Neural progenitor cell (in vitro differentiated cells): ENCODE results near the gene AKAP6.

Source experiments
- EZH2 ChIP-seq: fragments of 200-600 bp; sonication (generic); IDR thresholded peaks from 2 replicates; pipeline ENCODE4 v1.6.1; 2017; ENCODE audit warnings: antibody characterized with exemption, mild to moderate bottlenecking, moderate library complexity
- EZH2phosphoT487 ChIP-seq: fragments of 200-600 bp; sonication (generic); IDR thresholded peaks from 2 replicates; pipeline ENCODE4 v1.6.1; 2017; ENCODE audit warnings: antibody characterized with exemption
- TF ChIP-seq, protein P1 (sequence below): fragments of 200-600 bp; sonication (generic); IDR thresholded peaks from 2 replicates; pipeline ENCODE4 v1.5.1; 2017; ENCODE audit warnings: antibody characterized with exemption, mild to moderate bottlenecking

DNA sequence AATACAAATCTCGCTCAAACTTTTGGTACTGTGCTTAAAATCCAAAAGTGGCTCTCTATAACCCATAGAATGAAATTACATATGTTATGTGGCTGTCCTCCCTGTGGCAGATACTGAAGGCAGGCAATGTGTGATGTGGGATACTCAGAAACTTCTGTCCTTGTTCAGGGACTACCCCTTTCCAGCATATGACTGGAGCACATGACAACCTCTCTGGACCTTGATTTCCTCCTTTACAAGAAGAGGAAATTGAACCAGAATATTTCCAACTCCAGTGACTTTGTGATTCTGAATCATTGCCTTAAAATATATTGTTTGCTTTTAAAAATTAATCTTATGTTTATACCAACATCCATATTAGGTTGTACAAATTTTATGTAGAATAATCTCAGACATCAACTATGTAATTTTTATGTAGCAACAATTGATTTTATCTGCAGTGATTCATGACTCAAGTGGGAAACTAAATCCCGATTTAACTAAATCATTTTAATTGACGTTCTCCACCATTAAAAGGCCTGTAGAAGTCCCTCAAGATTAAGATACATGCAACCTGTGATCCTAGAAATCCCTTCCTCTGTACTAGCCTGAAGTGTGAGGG is 162.4 kb downstream of the AKAP6 start:
- TF ChIP-seq, protein P1, sequence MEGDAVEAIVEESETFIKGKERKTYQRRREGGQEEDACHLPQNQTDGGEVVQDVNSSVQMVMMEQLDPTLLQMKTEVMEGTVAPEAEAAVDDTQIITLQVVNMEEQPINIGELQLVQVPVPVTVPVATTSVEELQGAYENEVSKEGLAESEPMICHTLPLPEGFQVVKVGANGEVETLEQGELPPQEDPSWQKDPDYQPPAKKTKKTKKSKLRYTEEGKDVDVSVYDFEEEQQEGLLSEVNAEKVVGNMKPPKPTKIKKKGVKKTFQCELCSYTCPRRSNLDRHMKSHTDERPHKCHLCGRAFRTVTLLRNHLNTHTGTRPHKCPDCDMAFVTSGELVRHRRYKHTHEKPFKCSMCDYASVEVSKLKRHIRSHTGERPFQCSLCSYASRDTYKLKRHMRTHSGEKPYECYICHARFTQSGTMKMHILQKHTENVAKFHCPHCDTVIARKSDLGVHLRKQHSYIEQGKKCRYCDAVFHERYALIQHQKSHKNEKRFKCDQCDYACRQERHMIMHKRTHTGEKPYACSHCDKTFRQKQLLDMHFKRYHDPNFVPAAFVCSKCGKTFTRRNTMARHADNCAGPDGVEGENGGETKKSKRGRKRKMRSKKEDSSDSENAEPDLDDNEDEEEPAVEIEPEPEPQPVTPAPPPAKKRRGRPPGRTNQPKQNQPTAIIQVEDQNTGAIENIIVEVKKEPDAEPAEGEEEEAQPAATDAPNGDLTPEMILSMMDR, result no peak
- TF ChIP-seq EZH2phosphoT487 (no peak), EZH2 (no peak)
